ENCODE measurements around the gene IER2.

DNA sequence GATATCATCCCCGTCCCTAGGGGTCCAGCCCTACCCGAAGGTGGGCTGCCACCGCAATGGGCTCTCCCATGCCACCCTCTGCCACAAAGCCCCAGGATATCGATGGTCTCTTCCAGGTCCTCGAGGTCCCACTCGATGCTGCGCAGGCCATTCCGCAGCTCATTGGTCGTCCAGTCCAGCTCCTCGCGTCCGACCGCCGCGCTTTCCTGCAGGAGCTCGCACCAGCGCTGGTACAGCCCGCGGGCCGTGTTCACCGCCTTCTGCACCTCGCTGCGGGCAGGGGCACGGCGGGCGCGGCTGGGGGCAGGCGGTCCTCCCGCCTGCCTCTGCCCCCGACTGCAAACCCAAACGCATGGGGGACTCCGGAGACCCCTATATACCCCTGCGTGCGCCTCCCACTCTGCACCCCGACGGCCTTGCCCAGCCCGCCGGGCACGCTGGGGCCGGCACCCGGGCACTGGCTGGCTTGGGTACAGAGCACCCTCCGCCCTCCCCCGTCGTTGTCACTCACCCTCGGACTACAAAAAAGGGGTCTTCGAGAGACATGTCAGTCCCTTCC, 504 bp upstream of the IER2 start:
- TF ChIP-seq, protein P1, sequence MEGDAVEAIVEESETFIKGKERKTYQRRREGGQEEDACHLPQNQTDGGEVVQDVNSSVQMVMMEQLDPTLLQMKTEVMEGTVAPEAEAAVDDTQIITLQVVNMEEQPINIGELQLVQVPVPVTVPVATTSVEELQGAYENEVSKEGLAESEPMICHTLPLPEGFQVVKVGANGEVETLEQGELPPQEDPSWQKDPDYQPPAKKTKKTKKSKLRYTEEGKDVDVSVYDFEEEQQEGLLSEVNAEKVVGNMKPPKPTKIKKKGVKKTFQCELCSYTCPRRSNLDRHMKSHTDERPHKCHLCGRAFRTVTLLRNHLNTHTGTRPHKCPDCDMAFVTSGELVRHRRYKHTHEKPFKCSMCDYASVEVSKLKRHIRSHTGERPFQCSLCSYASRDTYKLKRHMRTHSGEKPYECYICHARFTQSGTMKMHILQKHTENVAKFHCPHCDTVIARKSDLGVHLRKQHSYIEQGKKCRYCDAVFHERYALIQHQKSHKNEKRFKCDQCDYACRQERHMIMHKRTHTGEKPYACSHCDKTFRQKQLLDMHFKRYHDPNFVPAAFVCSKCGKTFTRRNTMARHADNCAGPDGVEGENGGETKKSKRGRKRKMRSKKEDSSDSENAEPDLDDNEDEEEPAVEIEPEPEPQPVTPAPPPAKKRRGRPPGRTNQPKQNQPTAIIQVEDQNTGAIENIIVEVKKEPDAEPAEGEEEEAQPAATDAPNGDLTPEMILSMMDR (IDR thresholded peaks at IDR 0.05; ENCODE audit: poor library complexity), result no peak
- TF ChIP-seq EZH2 (IDR thresholded peaks at IDR 0.05; ENCODE audit: borderline replicate concordance) (no peak), EZH2phosphoT487 (IDR thresholded peaks at IDR 0.05; ENCODE audit: low read depth, severe bottlenecking, unreplicated experiment) (no peak)
